Uterus (tissue), 2 donors: ENCODE measurements around the gene PKMYT1.

ENCODE experiments used
- POLR2A ChIP-seq, 2 donors: fragments of 450-650 bp; IDR thresholded peaks; one replicate each; pipeline ENCODE4 v1.6.1; 2016; ENCODE audit warnings: antibody characterized with exemption in 2 of 2, mild to moderate bottlenecking in 1 of 2, moderate library complexity in 1 of 2
- TF ChIP-seq, protein P1 (sequence below), 4 experiments: fragments of 200-600 bp in 2 of 4; fragments of 450-650 bp in 2 of 4; sonication (generic) in 2 of 4; IDR thresholded peaks; one replicate each; pipeline ENCODE4 v1.5.1; 2016 to 2019; ENCODE audit warnings: antibody characterized with exemption in 4 of 4, mild to moderate bottlenecking in 2 of 4, moderate library complexity in 1 of 4

DNA sequence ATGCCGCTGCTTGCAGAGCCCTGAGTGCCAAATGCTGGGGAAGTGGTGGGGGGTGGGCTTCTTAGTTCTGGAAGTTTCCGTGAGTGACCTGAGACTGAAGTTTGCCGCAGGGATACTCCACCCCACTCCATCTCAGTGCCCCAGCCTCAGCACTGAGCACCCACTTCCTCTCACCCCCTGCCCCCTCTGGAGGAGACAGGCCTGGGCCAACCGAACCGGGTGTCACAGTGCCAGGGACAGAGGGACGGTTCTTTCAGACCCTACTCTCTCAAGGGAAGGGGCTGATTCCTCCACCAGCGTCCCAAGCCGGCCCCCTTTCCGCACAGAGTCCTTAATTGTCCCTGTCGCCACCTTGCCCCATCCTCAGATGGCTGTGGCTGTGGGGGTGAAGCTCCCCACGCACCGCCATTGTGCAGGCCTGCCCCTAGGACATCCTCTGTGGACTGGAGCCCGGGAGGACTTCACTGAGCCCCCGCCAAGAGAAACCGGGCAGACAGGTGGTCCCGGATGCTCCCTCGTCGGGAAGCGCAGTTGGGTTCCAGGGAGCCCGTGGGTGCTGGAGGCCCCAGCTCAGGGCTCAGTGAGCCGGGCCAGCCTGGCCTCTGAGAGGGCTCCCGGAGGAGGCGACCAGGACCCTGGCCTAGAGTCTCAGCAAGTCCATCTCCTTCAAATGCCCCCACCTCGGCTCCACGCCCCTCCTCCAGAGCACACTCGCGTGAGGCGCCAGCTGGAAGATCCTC, 17.7 kb downstream of the PKMYT1 start:
- TF ChIP-seq, protein P1, sequence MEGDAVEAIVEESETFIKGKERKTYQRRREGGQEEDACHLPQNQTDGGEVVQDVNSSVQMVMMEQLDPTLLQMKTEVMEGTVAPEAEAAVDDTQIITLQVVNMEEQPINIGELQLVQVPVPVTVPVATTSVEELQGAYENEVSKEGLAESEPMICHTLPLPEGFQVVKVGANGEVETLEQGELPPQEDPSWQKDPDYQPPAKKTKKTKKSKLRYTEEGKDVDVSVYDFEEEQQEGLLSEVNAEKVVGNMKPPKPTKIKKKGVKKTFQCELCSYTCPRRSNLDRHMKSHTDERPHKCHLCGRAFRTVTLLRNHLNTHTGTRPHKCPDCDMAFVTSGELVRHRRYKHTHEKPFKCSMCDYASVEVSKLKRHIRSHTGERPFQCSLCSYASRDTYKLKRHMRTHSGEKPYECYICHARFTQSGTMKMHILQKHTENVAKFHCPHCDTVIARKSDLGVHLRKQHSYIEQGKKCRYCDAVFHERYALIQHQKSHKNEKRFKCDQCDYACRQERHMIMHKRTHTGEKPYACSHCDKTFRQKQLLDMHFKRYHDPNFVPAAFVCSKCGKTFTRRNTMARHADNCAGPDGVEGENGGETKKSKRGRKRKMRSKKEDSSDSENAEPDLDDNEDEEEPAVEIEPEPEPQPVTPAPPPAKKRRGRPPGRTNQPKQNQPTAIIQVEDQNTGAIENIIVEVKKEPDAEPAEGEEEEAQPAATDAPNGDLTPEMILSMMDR (IDR thresholded peaks at IDR 0.05), result no peak
- no peak for TF ChIP-seq POLR2A (IDR thresholded peaks at IDR 0.05)
